K562 (cell line): ENCODE data around the gene UPF1. TPM values are rescaled to one million over a fixed set of nuclear protein-coding genes. Genes with fewer than 3 reads are reported as not detected.

ENCODE experiments used
- CBX3 ChIP-seq, 2 experiments: IDR thresholded peaks; 1 replicate in 1 of 2; 2 replicates in 1 of 2; pipeline ENCODE4 v1.6.1; 2012; ENCODE audit warnings: inconsistent platforms in 2 of 2, low read length in 2 of 2, borderline replicate concordance in 1 of 2, control low read depth in 1 of 2
- DPF2 ChIP-seq: fragments of 450-650 bp; IDR thresholded peaks from 2 replicates; pipeline ENCODE4 v1.6.1; 2016
- ELF1 ChIP-seq: fragments of 200-800 bp; sonication (Bioruptor generic); IDR thresholded peaks from 2 replicates; pipeline ENCODE4 v1.6.1; 2016; ENCODE audit warnings: missing genetic modification characterization, missing compliant biosample characterization
- HBP1 ChIP-seq: fragments of 450-650 bp; formaldehyde crosslinking; IDR thresholded peaks from 2 replicates; pipeline ENCODE4 v1.4.0; 2022; ENCODE audit warnings: missing genetic modification characterization
- KDM1A ChIP-seq, 2 experiments: fragments of 450-650 bp; IDR thresholded peaks; 2 replicates each; pipeline ENCODE4 v1.6.1; 2016; ENCODE audit warnings: mild to moderate bottlenecking in 2 of 2
- LARP7 ChIP-seq: fragments of 450-650 bp; IDR thresholded peaks from 2 replicates; pipeline ENCODE4 v1.6.1; 2016
- MCM5 ChIP-seq: fragments of 450-650 bp; IDR thresholded peaks from 2 replicates; pipeline ENCODE4 v1.6.1; 2016; ENCODE audit warnings: low read depth
- NCOA2 ChIP-seq, 2 experiments: fragments of 450-650 bp; IDR thresholded peaks; 2 replicates each; pipeline ENCODE4 v1.6.1; 2018; ENCODE audit warnings: mild to moderate bottlenecking in 2 of 2, moderate library complexity in 1 of 2; ENCODE audit not compliant: partially characterized antibody in 2 of 2
- PBX2 ChIP-seq, 2 experiments: IDR thresholded peaks in 1 of 2; conservative IDR thresholded peaks in 1 of 2; 2 replicates each; pipeline ENCODE4 v1.6.1; 2016; ENCODE audit warnings: low read depth in 2 of 2, mild to moderate bottlenecking in 1 of 2, missing compliant biosample characterization in 1 of 2, missing genetic modification characterization in 1 of 2, moderate library complexity in 1 of 2
- RBM39 ChIP-seq: fragments of 200-400 bp; formaldehyde crosslinking; optimal IDR thresholded peaks from 2 replicates; pipeline ENCODE3; 2018; ENCODE audit warnings: low read depth, low read length
- RFX7 ChIP-seq: fragments of 250-450 bp; sonication (Bioruptor Pico); IDR thresholded peaks from 2 replicates; pipeline ENCODE4 v1.5.1; 2021; ENCODE audit warnings: mild to moderate bottlenecking
- SIX5 ChIP-seq, 2 experiments: IDR thresholded peaks; 2 replicates each; pipeline ENCODE4 v1.6.1; 2011; ENCODE audit warnings: low read length in 2 of 2, borderline replicate concordance in 1 of 2, low read depth in 1 of 2, mild to moderate bottlenecking in 1 of 2, moderate library complexity in 1 of 2; ENCODE audit not compliant: insufficient read depth in 1 of 2
- SMARCA5 ChIP-seq: fragments of 450-650 bp; IDR thresholded peaks from 2 replicates; pipeline ENCODE4 v1.6.1; 2016
- STAT5A ChIP-seq: IDR thresholded peaks from 2 replicates; pipeline ENCODE4 v1.6.1; 2012; ENCODE audit warnings: low read length, inconsistent platforms, borderline replicate concordance
- TRIM28 ChIP-seq: fragments of 450-650 bp; IDR thresholded peaks from 2 replicates; pipeline ENCODE4 v1.6.1; 2017
- ZNF212 ChIP-seq: fragments of 450-650 bp; formaldehyde crosslinking; IDR thresholded peaks from 2 replicates; pipeline ENCODE4 v1.4.0; 2020; ENCODE audit warnings: mild to moderate bottlenecking
- ZNF274 ChIP-seq: IDR thresholded peaks from 2 replicates; pipeline ENCODE4 v1.6.1; 2011; ENCODE audit warnings: low read depth, mild to moderate bottlenecking, low read length, moderate library complexity, borderline replicate concordance
- ZNF354B ChIP-seq: fragments of 250-450 bp; sonication (Bioruptor Pico); IDR thresholded peaks from 2 replicates; pipeline ENCODE4 v1.4.0; 2020
- polyA plus RNA-seq, 8 experiments: library from polyadenylated mRNA; depleted of rRNA in 4 of 8; stranded (reverse) in 5 of 8; unstranded in 3 of 8; fragments of >200 nt; fragmentation: Nextera tagmentation in 2 of 8; fragmentation: Illumina TruSeq in 1 of 8; extraction: Ambion mirVana in 2 of 8; extraction: Trizol in 1 of 8; gene quantifications; 2 replicates each; pipeline versions ENCODE4 v1.2.1 to v1.2.3, GENCODE V29; 2011 to 2014; ENCODE audit warnings: inconsistent platforms in 1 of 8, missing spikeins in 1 of 8
- total RNA-seq, 7 experiments: library from RNA; depleted of rRNA in 6 of 7; stranded (reverse); fragments of >200 nt in 6 of 7; fragmentation: Illumina TruSeq in 2 of 7; extraction: Trizol in 2 of 7; gene quantifications; 2 replicates each; pipeline versions ENCODE4 v1.2.1 to v1.2.3, GENCODE V29; 2011 to 2021; ENCODE audit warnings: low replicate concordance in 1 of 7

UPF1 gene
- total and polyA plus RNA-seq, 9 of the 15 experiments (the other 6 are each of a cell fraction or from before 2014, with no cell fraction given), result 0.34 to 103 (median 27.9) TPM

GRCh38 chr19:18798384-18799352 is 33.1 kb upstream of the UPF1 start (continued):
- no peak for TF ChIP-seq ZNF354B (CRISPR knock-in tag)
- no peak for TF ChIP-seq PBX2 (CRISPR knock-in tag; IDR thresholded peaks at IDR 0.05; ENCODE audit: low read depth)
- peak; percentile 56 for TF ChIP-seq PBX2 (tag; conservative IDR thresholded peaks at IDR 0.05; ENCODE audit: low read depth)
- no peak for TF ChIP-seq RBM39
- TF ChIP-seq ZNF274, result no peak
- no peak for TF ChIP-seq STAT5A
- peak; percentile 67; the same call in 1 of the 2 replicates for TF ChIP-seq SMARCA5
- TF ChIP-seq ELF1 (tag), result no peak
- no peak for TF ChIP-seq NCOA2 (IDR thresholded peaks at IDR 0.05; ENCODE audit: partially characterized antibody in 2 of 2)
- no peak for TF ChIP-seq SIX5 (IDR thresholded peaks at IDR 0.05; ENCODE audit: borderline replicate concordance in 1 of 2, insufficient read depth in 1 of 2, low read depth in 1 of 2, low read length in 2 of 2)
- TF ChIP-seq LARP7, result no peak
- peak; percentile 63 to 73 for TF ChIP-seq KDM1A (IDR thresholded peaks at IDR 0.05)
- no peak for TF ChIP-seq TRIM28
- TF ChIP-seq CBX3 (IDR thresholded peaks at IDR 0.05; ENCODE audit: borderline replicate concordance in 1 of 2, low read length in 2 of 2), result no peak
- TF ChIP-seq HBP1 (CRISPR knock-in tag), result no peak
- no peak for TF ChIP-seq DPF2
- no peak for TF ChIP-seq MCM5
- no peak for TF ChIP-seq RFX7 (CRISPR knock-in tag)
- no peak for TF ChIP-seq ZNF212 (CRISPR knock-in tag)
